ENCODE results near the gene TMEM54.

Gene TMEM54

GRCh38 chr1:32901823-32902534, 790 bp upstream of the TMEM54 start:
- Histone ChIP-seq H3K36me3 (no peaks in the 10 kb centered on the region), H3K27me3 (peaks cover 0 to 11% (median 0%) of the 10 kb centered on the region in 11 experiments; a peak in 6 of 22 replicates), H3K9me3 (replicated peaks in 1 of 11) (no peaks in the 10 kb centered on the region), H4K20me1 (peaks cover 0 to 15% (median 0%) of the 10 kb centered on the region in 11 experiments; a peak in 3 of 22 replicates), H3K9ac (peak overlapping the region; percentile 71 to 83 (median 80)), H3K4me2 (peak overlapping the region; percentile 83 to 99 (median 95)), H3K27ac (peak overlapping the region in 7 of 11 experiments; percentile 58 to 71 (median 66); a peak in 9 of 22 replicates), H3K4me1 (peaks cover 1 to 21% (median 14%) of the 10 kb centered on the region in 10 experiments; a peak in 18 of 20 replicates), H3K4me3 (peak overlapping the region; percentile 63 to 81 (median 72))
- TF ChIP-seq Cebpa-rat (IDR thresholded peaks at IDR 0.05), result no peak

- Histone ChIP-seq H3K9ac (peak overlapping the region; percentile 71 to 83 (median 80)), H4K20me1 (peaks cover 0 to 16% (median 0%) of the 10 kb centered on the region in 11 experiments; a peak in 4 of 22 replicates), H3K27ac (peak overlapping the region in 9 of 11 experiments; percentile 44 to 71 (median 64); a peak in 15 of 22 replicates), H3K4me3 (peak overlapping the region; percentile 63 to 81 (median 72)), H3K4me1 (peaks cover 0 to 21% (median 14%) of the 10 kb centered on the region in 10 experiments; a peak in 16 of 20 replicates), H3K27me3 (peaks cover 0 to 11% (median 0%) of the 10 kb centered on the region in 11 experiments; a peak in 6 of 22 replicates), H3K36me3 (peaks cover 0 to 3% (median 0%) of the 10 kb centered on the region in 11 experiments; a peak in 3 of 22 replicates), H3K9me3 (replicated peaks in 1 of 11) (no peaks in the 10 kb centered on the region), H3K4me2 (peak overlapping the region; percentile 83 to 99 (median 95))
- no peak for TF ChIP-seq Cebpa-rat (IDR thresholded peaks at IDR 0.05)
These were observed 726 bp downstream of the TMEM54 start for GRCh38 chr1:32900371-32900955.

- Histone ChIP-seq H3K36me3 (peaks cover 0 to 3% (median 0%) of the 10 kb centered on the region in 11 experiments; a peak in 3 of 22 replicates), H4K20me1 (peaks cover 0 to 23% (median 0%) of the 10 kb centered on the region in 11 experiments; a peak in 4 of 22 replicates), H3K9ac (no peak overlapping the region), H3K9me3 (replicated peaks in 1 of 11) (no peaks in the 10 kb centered on the region), H3K4me3 (no peak overlapping the region), H3K4me1 (peaks cover 0 to 21% (median 14%) of the 10 kb centered on the region in 10 experiments; a peak in 16 of 20 replicates), H3K27me3 (peaks cover 0 to 13% (median 3%) of the 10 kb centered on the region in 11 experiments; a peak in 12 of 22 replicates), H3K27ac (no peak overlapping the region), H3K4me2 (peak overlapping the region in 9 of 11 experiments; percentile 20 to 98 (median 95); a peak in 13 of 22 replicates)
- TF ChIP-seq Cebpa-rat (IDR thresholded peaks at IDR 0.05), result no peak
These were observed 1.4 kb downstream of the TMEM54 start for GRCh38 chr1:32899586-32900296.

GRCh38 chr1:32898958-32899357, 2.2 kb downstream of the TMEM54 start:
- Histone ChIP-seq H3K4me1 (peaks cover 0 to 24% (median 15%) of the 10 kb centered on the region in 10 experiments; a peak in 16 of 20 replicates), H3K9ac (no peak overlapping the region), H3K4me2 (no peak overlapping the region), H3K36me3 (peaks cover 0 to 3% (median 0%) of the 10 kb centered on the region in 11 experiments; a peak in 3 of 22 replicates), H3K9me3 (replicated peaks in 1 of 11) (no peaks in the 10 kb centered on the region), H3K4me3 (no peak overlapping the region), H3K27ac (no peak overlapping the region), H3K27me3 (peaks cover 4 to 21% (median 11%) of the 10 kb centered on the region in 11 experiments; a peak in 20 of 22 replicates), H4K20me1 (peaks cover 0 to 31% (median 0%) of the 10 kb centered on the region in 11 experiments; a peak in 4 of 22 replicates)
- TF ChIP-seq Cebpa-rat (IDR thresholded peaks at IDR 0.05), result no peak

- Histone ChIP-seq H3K27me3 (peaks cover 12 to 30% (median 20%) of the 10 kb centered on the region in 11 experiments), H3K9me3 (replicated peaks in 1 of 11) (no peaks in the 10 kb centered on the region), H3K27ac (no peak overlapping the region), H3K36me3 (peaks cover 0 to 3% (median 0%) of the 10 kb centered on the region in 11 experiments; a peak in 3 of 22 replicates), H3K4me2 (no peak overlapping the region), H4K20me1 (peaks cover 0 to 32% (median 0%) of the 10 kb centered on the region in 11 experiments; a peak in 4 of 22 replicates), H3K9ac (no peak overlapping the region), H3K4me3 (no peak overlapping the region), H3K4me1 (peaks cover 0 to 28% (median 18%) of the 10 kb centered on the region in 10 experiments; a peak in 17 of 20 replicates)
- no peak for TF ChIP-seq Cebpa-rat (IDR thresholded peaks at IDR 0.05)
These were observed 3.1 kb downstream of the TMEM54 start for GRCh38 chr1:32898056-32898455.

- H3K4me3 ChIP-seq, result no peak overlapping the region
- TF ChIP-seq Cebpa-rat (IDR thresholded peaks at IDR 0.05), result no peak
- H3K4me2 ChIP-seq, result no peak overlapping the region
- no peak overlapping the region for H3K27ac ChIP-seq
- H4K20me1 ChIP-seq, result peaks cover 0 to 32% (median 0%) of the 10 kb centered on the region in 11 experiments; a peak in 4 of 22 replicates
- H3K27me3 ChIP-seq, result peaks cover 19 to 37% (median 27%) of the 10 kb centered on the region in 11 experiments
- no peaks in the 10 kb centered on the region for H3K9me3 ChIP-seq (replicated peaks in 1 of 11)
- H3K9ac ChIP-seq, result no peak overlapping the region
- H3K4me1 ChIP-seq, result peaks cover 0 to 35% (median 22%) of the 10 kb centered on the region in 10 experiments; a peak in 17 of 20 replicates
- H3K36me3 ChIP-seq, result peaks cover 0 to 3% (median 0%) of the 10 kb centered on the region in 11 experiments; a peak in 3 of 22 replicates
These were observed 3.8 kb downstream of the TMEM54 start for GRCh38 chr1:32897082-32898049.

GRCh38 chr1:32896451-32896850, 4.7 kb downstream of the TMEM54 start:
- Histone ChIP-seq H3K4me1 (peaks cover 0 to 36% (median 22%) of the 10 kb centered on the region in 10 experiments; a peak in 17 of 20 replicates), H3K4me2 (no peak overlapping the region), H3K36me3 (peaks cover 0 to 3% (median 0%) of the 10 kb centered on the region in 11 experiments; a peak in 3 of 22 replicates), H4K20me1 (peaks cover 0 to 32% (median 0%) of the 10 kb centered on the region in 11 experiments; a peak in 4 of 22 replicates), H3K9ac (no peak overlapping the region), H3K9me3 (replicated peaks in 1 of 11) (no peaks in the 10 kb centered on the region), H3K27ac (no peak overlapping the region), H3K27me3 (peaks cover 22 to 45% (median 31%) of the 10 kb centered on the region in 11 experiments), H3K4me3 (no peak overlapping the region)
- TF ChIP-seq Cebpa-rat (IDR thresholded peaks at IDR 0.05), result no peak

All from BLaER1 treated with 17β-estradiol and CSF1 and Interleukin-3, amounts not matched to agents 10 nM and 100 nM (cell line).